H1 (cell line): ENCODE data around the gene PTPRCAP. TPM values are rescaled to one million over a fixed set of nuclear protein-coding genes. Genes with fewer than 3 reads are reported as not detected.

Source experiments
- CTCF ChIA-PET: fragments of 300-600 bp; sonication (Branson Sonifier 250); formaldehyde crosslinking; loops from one replicate; lab custom pipeline; 2021; ENCODE audit not compliant: partially characterized antibody; lab: Charles Lee
- POLR2A ChIA-PET: fragments of 300-600 bp; sonication (Branson Sonifier 250); formaldehyde crosslinking; loops from one replicate; lab custom pipeline; 2021; ENCODE audit warnings: inconsistent platforms; ENCODE audit not compliant: partially characterized antibody; lab: Charles Lee
- DNase-seq, 2 experiments: peaks; one replicate each; pipeline versions ENCODE4 v3.0.0 to v3.0.0-alpha.2; 2010 to 2022; ENCODE audit warnings: low spot score in 2 of 2, low read depth in 1 of 2, mixed read lengths in 1 of 2
- FAIRE-seq: peaks from 2 replicates; lab custom pipeline; 2011; peaks lifted over from hg19 to GRCh38; lab: Jason Lieb, UNC
- H2AFZ ChIP-seq: 2 replicates; pipeline ENCODE4 v1.8.1; 2012; ENCODE audit warnings: low read length, inconsistent platforms
- H2AK5ac ChIP-seq: 2 replicates; pipeline ENCODE4 v1.6.1; 2013; ENCODE audit warnings: low read depth, low read length
- H2BK120ac ChIP-seq: replicated peaks from 2 replicates; pipeline ENCODE3; 2013; ENCODE audit warnings: low read depth, low read length, inconsistent platforms
- H2BK12ac ChIP-seq: 2 replicates; pipeline ENCODE4 v1.6.1; 2013; ENCODE audit warnings: low read depth, low read length
- H2BK15ac ChIP-seq: 2 replicates; pipeline ENCODE4 v1.6.1; 2013; ENCODE audit warnings: low read length
- H2BK20ac ChIP-seq: 2 replicates; pipeline ENCODE4 v1.6.1; 2013; ENCODE audit warnings: low read length
- H2BK5ac ChIP-seq: 2 replicates; pipeline ENCODE4 v1.6.1; 2013; ENCODE audit warnings: low read depth, low read length
- H3K14ac ChIP-seq: 2 replicates; pipeline ENCODE4 v1.6.1; 2013; ENCODE audit warnings: inconsistent platforms; ENCODE audit not compliant: insufficient read length
- H3K18ac ChIP-seq: 2 replicates; pipeline ENCODE4 v1.6.1; 2013; ENCODE audit warnings: low read length; ENCODE audit errors: extremely low read depth
- H3K23ac ChIP-seq: 2 replicates; pipeline ENCODE4 v1.6.1; 2013; ENCODE audit warnings: inconsistent platforms; ENCODE audit not compliant: insufficient read length
- H3K23me2 ChIP-seq: 2 replicates; pipeline ENCODE4 v1.6.1; 2013; ENCODE audit warnings: low read depth, low read length
- H3K27ac ChIP-seq: 2 replicates; pipeline ENCODE4 v1.6.1; 2011; ENCODE audit warnings: low read depth, low read length, inconsistent platforms
- H3K27me3 ChIP-seq, 4 experiments: replicated peaks in 1 of 4; 1 replicate in 1 of 4; 2 replicates in 3 of 4; pipeline versions ENCODE4 v1.6.1 to v1.8.1; 2011 to 2013; ENCODE audit warnings: low read length in 3 of 4, mild to moderate bottlenecking in 3 of 4, inconsistent platforms in 2 of 4, mixed read lengths in 2 of 4, moderate library complexity in 1 of 4; ENCODE audit not compliant: control insufficient read depth in 3 of 4, insufficient read depth in 3 of 4; ENCODE audit errors: extremely low read depth in 1 of 4
- H3K36me3 ChIP-seq, 4 experiments: 2 replicates each; pipeline versions ENCODE4 v1.6.1 to v1.8.1; 2011 to 2013; ENCODE audit warnings: mild to moderate bottlenecking in 4 of 4, low read length in 3 of 4, moderate library complexity in 2 of 4, control low read depth in 1 of 4, inconsistent platforms in 1 of 4; ENCODE audit not compliant: insufficient read depth in 4 of 4, control insufficient read depth in 2 of 4
- H3K4ac ChIP-seq: replicated peaks from 2 replicates; pipeline ENCODE3; 2013; ENCODE audit warnings: low read length, low read depth, mixed read lengths, inconsistent platforms; ENCODE audit not compliant: insufficient read length
- H3K4me1 ChIP-seq, 4 experiments: replicated peaks in 1 of 4; 1 replicate in 1 of 4; 2 replicates in 3 of 4; pipeline versions ENCODE4 v1.6.1 to v1.8.1; 2011 to 2013; ENCODE audit warnings: low read length in 3 of 4, inconsistent platforms in 2 of 4, mixed read lengths in 1 of 4; ENCODE audit not compliant: insufficient read depth in 4 of 4, control insufficient read depth in 3 of 4
- H3K4me2 ChIP-seq, 2 experiments: 2 replicates each; pipeline versions ENCODE4 v1.6.1 to v1.8.1; 2011 to 2013; ENCODE audit warnings: low read depth in 2 of 2, low read length in 2 of 2, control low read depth in 1 of 2, inconsistent platforms in 1 of 2, mild to moderate bottlenecking in 1 of 2; ENCODE audit not compliant: insufficient read depth in 1 of 2
- H3K4me3 ChIP-seq, 4 experiments: fragments of 200-600, 300-600 bp in 1 of 4; sonication (generic), shearing (Covaris generic), sonication (Bioruptor Twin) in 1 of 4; 2 replicates each; pipeline versions ENCODE4 v1.5.1 to v1.8.1; 2011 to 2016; ENCODE audit warnings: low read length in 4 of 4, low read depth in 3 of 4, control low read depth in 2 of 4, inconsistent platforms in 2 of 4, mild to moderate bottlenecking in 2 of 4, mixed read lengths in 1 of 4, moderate library complexity in 1 of 4; ENCODE audit not compliant: insufficient read depth in 2 of 4; ENCODE audit errors: extremely low read depth in 1 of 4
- H3K56ac ChIP-seq: replicated peaks from 2 replicates; pipeline ENCODE3; 2013; ENCODE audit warnings: low read depth, mild to moderate bottlenecking, mixed read lengths, low read length, inconsistent platforms; ENCODE audit not compliant: insufficient read length
- H3K79me1 ChIP-seq: 2 replicates; pipeline ENCODE4 v1.6.1; 2013; ENCODE audit warnings: low read depth, low read length, control low read depth
- H3K79me2 ChIP-seq, 2 experiments: 2 replicates each; pipeline versions ENCODE4 v1.6.1 to v1.8.1; 2012 to 2013; ENCODE audit warnings: low read length in 2 of 2, mild to moderate bottlenecking in 2 of 2, inconsistent platforms in 1 of 2; ENCODE audit not compliant: insufficient read depth in 2 of 2, control insufficient read depth in 1 of 2
- H3K9ac ChIP-seq, 4 experiments: replicated peaks in 1 of 4; 1 replicate in 1 of 4; 2 replicates in 3 of 4; pipeline versions ENCODE4 v1.6.1 to v1.8.1; 2011 to 2013; ENCODE audit warnings: low read depth in 3 of 4, low read length in 3 of 4, control low read depth in 2 of 4, mild to moderate bottlenecking in 2 of 4, moderate library complexity in 2 of 4, inconsistent platforms in 1 of 4; ENCODE audit errors: extremely low read depth in 1 of 4
- H3K9me3 ChIP-seq, 2 experiments: 2 replicates each; pipeline versions ENCODE4 v1.6.1 to v1.8.1; 2012 to 2013; ENCODE audit warnings: mild to moderate bottlenecking in 2 of 2, moderate library complexity in 2 of 2, control low read depth in 1 of 2, inconsistent platforms in 1 of 2, low read depth in 1 of 2, low read length in 1 of 2, mixed read lengths in 1 of 2; ENCODE audit not compliant: insufficient read depth in 2 of 2
- H4K20me1 ChIP-seq, 2 experiments: replicated peaks in 1 of 2; 2 replicates each; pipeline versions ENCODE3 to v1.8.1; 2011 to 2013; ENCODE audit warnings: inconsistent platforms in 2 of 2, low read length in 2 of 2, mild to moderate bottlenecking in 1 of 2; ENCODE audit not compliant: insufficient read depth in 2 of 2, control insufficient read depth in 1 of 2
- H4K5ac ChIP-seq: 2 replicates; pipeline ENCODE4 v1.6.1; 2013; ENCODE audit warnings: low read length, low read depth, mixed read lengths, inconsistent platforms; ENCODE audit not compliant: insufficient read length
- H4K8ac ChIP-seq: 2 replicates; pipeline ENCODE4 v1.8.0; 2013; ENCODE audit warnings: mild to moderate bottlenecking, moderate library complexity, low read length, inconsistent platforms; ENCODE audit not compliant: insufficient read depth; ENCODE audit errors: extremely low read depth
- H4K91ac ChIP-seq: replicated peaks from 2 replicates; pipeline ENCODE3; 2013; ENCODE audit warnings: low read length, mixed read lengths, inconsistent platforms; ENCODE audit not compliant: insufficient read length
- CHD1 ChIP-seq: IDR thresholded peaks from 2 replicates; pipeline ENCODE4 v1.6.1; 2012; ENCODE audit warnings: low read depth, low read length, improper control_type of control experiment
- CHD2 ChIP-seq: IDR thresholded peaks from 2 replicates; pipeline ENCODE4 v1.6.1; 2012; ENCODE audit warnings: low read length, improper control_type of control experiment
- CREB1 ChIP-seq: IDR thresholded peaks from 2 replicates; pipeline ENCODE4 v1.6.1; 2012; ENCODE audit warnings: inconsistent platforms
- GABPA ChIP-seq: IDR thresholded peaks from 2 replicates; pipeline ENCODE4 v1.6.1; 2011; ENCODE audit warnings: mild to moderate bottlenecking, low read length, moderate library complexity, borderline replicate concordance; ENCODE audit not compliant: insufficient read depth
- JUN ChIP-seq: IDR thresholded peaks from 2 replicates; pipeline ENCODE4 v1.6.1; 2011; ENCODE audit warnings: low read depth, mild to moderate bottlenecking, improper control_type of control experiment, low read length
- KDM4A ChIP-seq: IDR thresholded peaks from one replicate; pipeline ENCODE4 v1.7.1; 2012; ENCODE audit warnings: low read depth, mild to moderate bottlenecking, moderate library complexity, low read length, inconsistent platforms; ENCODE audit not compliant: severe bottlenecking
- POU5F1 ChIP-seq: IDR thresholded peaks from 2 replicates; pipeline ENCODE4 v1.6.1; 2011; ENCODE audit warnings: low read depth, mild to moderate bottlenecking, low read length, moderate library complexity
- RFX5 ChIP-seq: IDR thresholded peaks from 2 replicates; pipeline ENCODE4 v1.6.1; 2011; ENCODE audit warnings: low read depth, low read length, improper control_type of control experiment, borderline replicate concordance
- WGBS, 2 experiments: shearing (Covaris generic) in 1 of 2; methylation state at CpG; one replicate each; pipeline versions ENCODE4 v1.1.6 to v1.1.7; 2013 to 2015; ENCODE audit warnings: low lambda C conversion rate in 2 of 2, mixed read lengths in 2 of 2, inconsistent platforms in 1 of 2, low coverage in 1 of 2, missing lambda C conversion rate in 1 of 2; ENCODE audit not compliant: insufficient replicate concordance in 2 of 2, insufficient coverage in 1 of 2, insufficient read length in 1 of 2; ENCODE audit errors: extremely low coverage in 1 of 2, missing lambda C conversion rate in 1 of 2; 5-methylcytosine and 5-hydroxymethylcytosine counted together
- polyA plus RNA-seq, 7 experiments: library from polyadenylated mRNA; depleted of rRNA in 3 of 7; stranded (reverse) in 5 of 7; unstranded in 2 of 7; fragments of >200 nt in 5 of 7; fragments of 200-250 nt in 2 of 7; gene quantifications; 1 replicate in 5 of 7; 2 replicates in 1 of 7; 4 replicates in 1 of 7; pipeline versions ENCODE4 v1.2.1 to v1.2.3, GENCODE V29; 2011 to 2013; ENCODE audit warnings: missing spikeins in 2 of 7, mixed read lengths in 2 of 7
- total RNA-seq: library from RNA; stranded (reverse); fragmentation: NEBNext Ultra II Directional; extraction: Animal tissue kit (Norgen Biotek cat#: 25700); gene quantifications from 2 replicates; pipeline ENCODE4 v1.2.1, GENCODE V29; 2021
- TF ChIP-seq, protein P1 (sequence below): IDR thresholded peaks from 2 replicates; pipeline ENCODE4 v1.6.1; 2011; ENCODE audit warnings: low read length, improper control_type of control experiment
- TF ChIP-seq, protein P2 (sequence below): IDR thresholded peaks from 2 replicates; pipeline ENCODE4 v1.6.1; 2012; ENCODE audit warnings: inconsistent platforms

Gene PTPRCAP
- total and polyA plus RNA-seq, 2 of the 8 experiments (the other 6 are each of a cell fraction or from before 2014, with no cell fraction given) = 0.78 to 6.7 TPM

DNA sequence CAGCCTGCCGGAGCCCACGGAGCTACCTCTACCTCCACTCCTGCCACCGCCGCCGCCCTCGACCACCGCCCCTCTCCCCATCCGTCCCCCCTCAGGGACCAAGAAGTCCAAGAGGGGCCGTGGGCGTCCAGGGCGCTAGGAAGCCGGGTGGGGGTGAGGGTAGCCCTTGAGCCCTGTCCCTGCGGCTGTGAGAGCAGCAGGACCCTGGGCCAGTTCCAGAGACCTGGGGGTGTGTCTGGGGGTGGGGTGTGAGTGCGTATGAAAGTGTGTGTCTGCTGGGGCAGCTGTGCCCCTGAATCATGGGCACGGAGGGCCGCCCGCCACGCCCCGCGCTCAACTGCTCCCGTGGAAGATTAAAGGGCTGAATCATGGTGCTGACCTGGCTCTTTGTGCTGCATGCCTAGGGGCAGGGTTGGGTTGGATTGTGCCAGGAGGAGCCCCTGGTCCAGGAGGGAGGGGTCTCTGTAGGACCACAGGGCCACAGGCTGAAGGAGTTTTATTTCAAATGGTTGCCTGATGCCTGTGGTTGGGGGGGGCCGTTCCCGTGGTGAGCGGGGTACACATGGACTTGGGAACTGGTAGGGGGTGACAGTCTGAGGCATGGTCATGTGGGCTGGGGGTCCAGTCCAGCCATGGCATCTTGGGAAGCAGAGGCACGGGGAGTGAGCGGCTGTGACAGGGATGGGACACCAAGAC lies 2.3 kb downstream of the PTPRCAP start:
- H3K4me1 ChIP-seq = peaks cover 0 to 17% (median 14%) of the 10 kb centered on the region in 4 experiments; a peak in 6 of 7 replicates
- CTCF ChIA-PET = interaction anchor here (0.6 to 1.8 kb wide), 3 partner anchors 43 to 58 kb away, joined by 3 to 5 read pairs (median 3); no protein-coding TSS in a partner anchor
- no peak overlapping the region for H4K91ac ChIP-seq
- H4K5ac ChIP-seq = no peak overlapping the region
- peak overlapping the region; percentile 87; the same call in 1 of the 2 replicates for H2BK12ac ChIP-seq
- POLR2A ChIA-PET = interaction anchor here (1.0 to 12.5 kb wide), 8 partner anchors 10 to 43 kb away, joined by 3 to 104 read pairs (median 6); partner anchors contain the start of genes CARNS1, GPR152, PPP1CA and RAD9A
- H3K9ac ChIP-seq = 0 out of 7 replicates have a peak overlapping the region, but pooled peaks of 1 of the 4 experiments have one; percentile 22
- 91% methylated on average over 13 of the region's 26 CpGs; no CpG with 5 or more reads in 1 of the 2 experiments for WGBS, 2 experiments
- H2BK15ac ChIP-seq = no peak overlapping the region; the same call in 1 of the 2 replicates
- no peak overlapping the region for H2AFZ ChIP-seq
- FAIRE-seq (no peak), DNase-seq (no peak)
- H3K56ac ChIP-seq = no peak overlapping the region
- H3K79me2 ChIP-seq = no peaks in the 10 kb centered on the region
- no peaks in the 10 kb centered on the region for H3K27me3 ChIP-seq
- no peaks in the 10 kb centered on the region for H3K79me1 ChIP-seq
- peaks cover 0 to 20% of the 10 kb centered on the region in 2 experiments for H4K20me1 ChIP-seq
- peak overlapping the region; percentile 80; the same call in 1 of the 2 replicates for H3K27ac ChIP-seq
- H3K18ac ChIP-seq = no peak overlapping the region
- H2BK20ac ChIP-seq = no peak overlapping the region
- H2AK5ac ChIP-seq = no peak overlapping the region
- no peak overlapping the region for H3K4me2 ChIP-seq
- H3K4me3 ChIP-seq = no peak overlapping the region
- no peaks in the 10 kb centered on the region for H3K9me3 ChIP-seq
- no peak overlapping the region for H3K23ac ChIP-seq
- TF ChIP-seq CREB1 (no peak), CHD1 (no peak), RFX5 (no peak), POU5F1 (no peak), CHD2 (no peak), KDM4A (no peak), JUN (no peak), GABPA (no peak)
- TF ChIP-seq, protein P1, sequence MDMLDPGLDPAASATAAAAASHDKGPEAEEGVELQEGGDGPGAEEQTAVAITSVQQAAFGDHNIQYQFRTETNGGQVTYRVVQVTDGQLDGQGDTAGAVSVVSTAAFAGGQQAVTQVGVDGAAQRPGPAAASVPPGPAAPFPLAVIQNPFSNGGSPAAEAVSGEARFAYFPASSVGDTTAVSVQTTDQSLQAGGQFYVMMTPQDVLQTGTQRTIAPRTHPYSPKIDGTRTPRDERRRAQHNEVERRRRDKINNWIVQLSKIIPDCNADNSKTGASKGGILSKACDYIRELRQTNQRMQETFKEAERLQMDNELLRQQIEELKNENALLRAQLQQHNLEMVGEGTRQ = no peak
- TF ChIP-seq, protein P2, sequence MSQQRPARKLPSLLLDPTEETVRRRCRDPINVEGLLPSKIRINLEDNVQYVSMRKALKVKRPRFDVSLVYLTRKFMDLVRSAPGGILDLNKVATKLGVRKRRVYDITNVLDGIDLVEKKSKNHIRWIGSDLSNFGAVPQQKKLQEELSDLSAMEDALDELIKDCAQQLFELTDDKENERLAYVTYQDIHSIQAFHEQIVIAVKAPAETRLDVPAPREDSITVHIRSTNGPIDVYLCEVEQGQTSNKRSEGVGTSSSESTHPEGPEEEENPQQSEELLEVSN = no peak
- peaks cover 6 to 29% (median 15%) of the 10 kb centered on the region in 4 experiments; a peak in 7 of 8 replicates for H3K36me3 ChIP-seq
- peak overlapping the region; percentile 51; the same call in 1 of the 2 replicates for H4K8ac ChIP-seq
- peak overlapping the region; percentile 87 for H2BK5ac ChIP-seq
- no peaks in the 10 kb centered on the region for H3K23me2 ChIP-seq
- no peak overlapping the region for H2BK120ac ChIP-seq
- no peak overlapping the region for H3K4ac ChIP-seq
- no peak overlapping the region for H3K14ac ChIP-seq
